Mucosa of descending colon (tissue), 3 donors: ENCODE data around the gene C19orf44. TPM values are rescaled to one million over a fixed set of nuclear protein-coding genes. Genes with fewer than 3 reads are reported as not detected.

Source experiments
- ATAC-seq: fragments of 200-7000 bp; cut with Tn5 transposase; one replicate; pipeline ENCODE4 v1.9.1; 2020; ENCODE audit warnings: mild to moderate bottlenecking, moderate library complexity
- DNase-seq, 3 donors: peaks; one replicate each; pipeline ENCODE4 v3.0.0-alpha.2; 2020
- H3K36me3 ChIP-seq: fragments of 200-600 bp; one replicate; pipeline ENCODE4 v1.8.0; 2021; ENCODE audit warnings: low read depth, mild to moderate bottlenecking
- H3K4me1 ChIP-seq: fragments of 200-600 bp; one replicate; pipeline ENCODE4 v1.8.0; 2021; ENCODE audit warnings: low read depth, mild to moderate bottlenecking
- H3K4me3 ChIP-seq: fragments of 200-600 bp; one replicate; pipeline ENCODE4 v1.8.0; 2021; ENCODE audit warnings: mild to moderate bottlenecking
- H3K9me3 ChIP-seq: fragments of 200-600 bp; one replicate; pipeline ENCODE4 v1.8.0; 2021; ENCODE audit warnings: mild to moderate bottlenecking
- CTCF ChIP-seq: fragments of 200-600 bp; IDR thresholded peaks from one replicate; pipeline ENCODE4 v1.8.0; 2022; ENCODE audit warnings: antibody characterized with exemption, mild to moderate bottlenecking
- intact Hi-C, 2 donors: fragments of 100-400 bp; cut with DNase I in 1 of 2; cut with micrococcal nuclease in 1 of 2; formaldehyde crosslinking; loops; one replicate each; pipeline versions ENCODE4 v1.11.0 to v1.11.1; 2022; cut with DNase I, micrococcal nuclease
- total RNA-seq, 3 donors: library from RNA; stranded (reverse); fragmentation: NEBNext Ultra II Directional in 2 of 3; extraction: Animal tissue kit (Norgen Biotek cat#: 25700) in 2 of 3; gene quantifications; one replicate each; pipeline versions ENCODE4 v1.2.1 to v1.2.4, GENCODE V29; 2021 to 2023
- donor health status: DM: no; HTN: no; CAD: no; lungs with moderate emphysema.
- donor health status: DM: no; HTN: no; CAD: no.
- donor health status: DM: no; HTN: yes; CAD: no.

Gene C19orf44
- total RNA-seq, 3 donors from 2014 or later, result 2.0 to 8.4 (median 2.3) TPM

GRCh38 chr19:16454351-16454918 lies 41.8 kb upstream of the C19orf44 start:
- Histone ChIP-seq H3K4me1 (peaks cover 22% of the 10 kb centered on the region), H3K4me3 (no peak overlapping the region), H3K9me3 (no peaks in the 10 kb centered on the region), H3K36me3 (no peaks in the 10 kb centered on the region)
- DNase-seq, result no peak
- TF ChIP-seq CTCF, result no peak
- no peak for ATAC-seq
- intact Hi-C loops, result no loop called here

GRCh38 chr19:16455489-16455888 lies 40.7 kb upstream of the C19orf44 start:
- no peak for ATAC-seq
- peaks cover 26% of the 10 kb centered on the region for H3K4me1 ChIP-seq
- intact Hi-C loops, result no loop called here
- no peaks in the 10 kb centered on the region for H3K9me3 ChIP-seq
- no peak for TF ChIP-seq CTCF
- DNase-seq, result no peak
- H3K36me3 ChIP-seq, result no peaks in the 10 kb centered on the region
- H3K4me3 ChIP-seq, result no peak overlapping the region

GRCh38 chr19:16456652-16457194 lies 39.5 kb upstream of the C19orf44 start:
- H3K36me3 ChIP-seq, result no peaks in the 10 kb centered on the region
- H3K4me1 ChIP-seq, result peaks cover 26% of the 10 kb centered on the region
- intact Hi-C loops, result no loop called here
- no peak for DNase-seq
- ATAC-seq, result no peak
- TF ChIP-seq CTCF, result no peak
- no peak overlapping the region for H3K4me3 ChIP-seq
- no peaks in the 10 kb centered on the region for H3K9me3 ChIP-seq

- H3K4me3 ChIP-seq, result no peak overlapping the region
- no peaks in the 10 kb centered on the region for H3K9me3 ChIP-seq
- ATAC-seq (peak; percentile 31), DNase-seq (no peak)
- intact Hi-C loops, result no loop called here
- peaks cover 26% of the 10 kb centered on the region for H3K4me1 ChIP-seq
- no peaks in the 10 kb centered on the region for H3K36me3 ChIP-seq
- TF ChIP-seq CTCF, result no peak
These were observed 38.8 kb upstream of the C19orf44 start for GRCh38 chr19:16457195-16457953.

- intact Hi-C loops, result no loop called here
- Histone ChIP-seq H3K36me3 (no peaks in the 10 kb centered on the region), H3K4me3 (no peak overlapping the region), H3K4me1 (peaks cover 26% of the 10 kb centered on the region), H3K9me3 (no peaks in the 10 kb centered on the region)
- ATAC-seq (no peak), DNase-seq (no peak)
- TF ChIP-seq CTCF, result no peak
These were observed 38.3 kb upstream of the C19orf44 start for GRCh38 chr19:16457954-16458331.
